Ammon's horn (tissue), 1 donor: ENCODE data around the gene DLG5.

ENCODE experiments used
- DNase-seq: peaks from one replicate; pipeline ENCODE4 v3.0.0-alpha.2; 2016; ENCODE audit warnings: low spot score

Gene DLG5, protein sequence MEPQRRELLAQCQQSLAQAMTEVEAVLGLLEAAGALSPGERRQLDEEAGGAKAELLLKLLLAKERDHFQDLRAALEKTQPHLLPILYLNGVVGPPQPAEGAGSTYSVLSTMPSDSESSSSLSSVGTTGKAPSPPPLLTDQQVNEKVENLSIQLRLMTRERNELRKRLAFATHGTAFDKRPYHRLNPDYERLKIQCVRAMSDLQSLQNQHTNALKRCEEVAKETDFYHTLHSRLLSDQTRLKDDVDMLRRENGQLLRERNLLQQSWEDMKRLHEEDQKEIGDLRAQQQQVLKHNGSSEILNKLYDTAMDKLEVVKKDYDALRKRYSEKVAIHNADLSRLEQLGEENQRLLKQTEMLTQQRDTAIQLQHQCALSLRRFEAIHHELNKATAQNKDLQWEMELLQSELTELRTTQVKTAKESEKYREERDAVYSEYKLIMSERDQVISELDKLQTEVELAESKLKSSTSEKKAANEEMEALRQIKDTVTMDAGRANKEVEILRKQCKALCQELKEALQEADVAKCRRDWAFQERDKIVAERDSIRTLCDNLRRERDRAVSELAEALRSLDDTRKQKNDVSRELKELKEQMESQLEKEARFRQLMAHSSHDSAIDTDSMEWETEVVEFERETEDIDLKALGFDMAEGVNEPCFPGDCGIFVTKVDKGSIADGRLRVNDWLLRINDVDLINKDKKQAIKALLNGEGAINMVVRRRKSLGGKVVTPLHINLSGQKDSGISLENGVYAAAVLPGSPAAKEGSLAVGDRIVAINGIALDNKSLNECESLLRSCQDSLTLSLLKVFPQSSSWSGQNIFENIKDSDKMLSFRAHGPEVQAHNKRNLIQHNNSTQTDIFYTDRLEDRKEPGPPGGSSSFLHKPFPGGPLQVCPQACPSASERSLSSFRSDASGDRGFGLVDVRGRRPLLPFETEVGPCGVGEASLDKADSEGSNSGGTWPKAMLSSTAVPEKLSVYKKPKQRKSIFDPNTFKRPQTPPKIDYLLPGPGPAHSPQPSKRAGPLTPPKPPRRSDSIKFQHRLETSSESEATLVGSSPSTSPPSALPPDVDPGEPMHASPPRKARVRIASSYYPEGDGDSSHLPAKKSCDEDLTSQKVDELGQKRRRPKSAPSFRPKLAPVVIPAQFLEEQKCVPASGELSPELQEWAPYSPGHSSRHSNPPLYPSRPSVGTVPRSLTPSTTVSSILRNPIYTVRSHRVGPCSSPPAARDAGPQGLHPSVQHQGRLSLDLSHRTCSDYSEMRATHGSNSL (N-terminal part only)

DNA sequence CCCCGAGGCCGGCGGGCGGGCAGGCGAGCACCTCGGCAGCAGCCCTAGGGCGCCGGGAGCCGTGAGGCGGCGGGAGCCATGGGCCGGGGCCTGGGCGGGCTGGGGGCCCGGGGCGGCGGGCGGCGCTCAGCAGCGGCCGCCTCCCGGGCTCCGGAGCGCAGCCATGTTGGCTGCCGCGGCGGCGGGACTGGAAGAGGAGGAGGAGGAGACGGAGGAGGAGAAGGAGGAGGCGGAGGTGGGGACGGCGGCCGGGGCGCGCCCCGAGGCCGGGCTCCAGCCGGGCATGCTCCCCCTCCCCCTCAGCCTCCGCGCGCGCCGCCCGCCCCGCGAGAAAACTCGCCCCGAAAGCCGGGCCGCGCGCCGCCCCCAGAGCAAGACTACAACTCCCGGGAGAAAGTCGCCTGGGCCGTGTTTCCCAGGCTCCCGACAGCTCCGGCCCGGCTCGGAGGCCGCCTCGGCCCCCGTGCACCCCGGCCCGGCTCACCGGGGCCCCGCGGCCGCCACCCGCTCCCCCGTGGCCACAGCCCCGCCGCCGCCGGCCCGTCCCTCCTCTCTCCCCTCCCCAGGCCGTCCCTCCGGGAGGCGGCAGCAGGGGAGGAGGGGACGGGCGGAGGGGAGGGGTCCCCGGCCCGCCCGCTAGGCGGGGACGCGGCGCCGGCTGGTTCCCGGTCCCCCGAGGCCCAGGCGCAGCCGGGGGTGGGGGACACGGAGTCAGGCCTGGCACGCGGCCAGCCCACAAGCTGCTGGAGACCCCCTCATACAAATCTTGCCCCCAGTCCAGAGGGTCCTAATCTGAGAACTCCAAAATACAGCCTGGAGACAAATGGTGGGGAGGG is at the start of gene DLG5:
Gene DLG5 (minus strand): TSS at position 190 of the 836 bp plus-strand sequence. CDS start 235 bp downstream, outside the sequence.
- DNase-seq, result peak; percentile 71

DNA sequence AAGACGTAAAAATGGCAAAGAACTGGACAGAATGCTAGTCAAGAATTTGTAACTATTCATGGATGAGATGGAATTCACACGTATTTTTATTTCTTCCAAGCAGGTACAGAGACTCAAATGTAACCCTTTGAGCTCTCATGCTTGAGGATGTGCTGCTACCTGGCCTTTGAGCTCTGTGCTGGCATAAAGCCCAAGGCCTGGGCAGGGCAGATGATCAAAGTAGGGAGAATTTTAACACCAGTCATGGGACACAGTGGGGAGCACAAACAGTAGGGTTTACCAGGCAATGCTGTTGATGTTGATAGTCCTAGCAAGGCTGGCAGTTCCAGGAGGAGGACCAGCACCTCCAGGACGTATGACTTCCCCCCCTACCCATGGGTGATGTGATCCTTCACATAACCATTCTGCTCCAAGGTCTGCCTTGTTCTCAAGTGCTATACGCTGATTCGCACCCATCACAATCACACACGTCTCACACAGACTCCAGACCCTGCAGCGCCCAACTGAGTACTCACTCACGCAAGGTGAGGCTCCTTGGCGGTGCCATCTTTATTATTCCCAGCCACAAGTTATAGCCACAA is 48.6 kb upstream of the DLG5 start:
- DNase-seq, result no peak

DNA sequence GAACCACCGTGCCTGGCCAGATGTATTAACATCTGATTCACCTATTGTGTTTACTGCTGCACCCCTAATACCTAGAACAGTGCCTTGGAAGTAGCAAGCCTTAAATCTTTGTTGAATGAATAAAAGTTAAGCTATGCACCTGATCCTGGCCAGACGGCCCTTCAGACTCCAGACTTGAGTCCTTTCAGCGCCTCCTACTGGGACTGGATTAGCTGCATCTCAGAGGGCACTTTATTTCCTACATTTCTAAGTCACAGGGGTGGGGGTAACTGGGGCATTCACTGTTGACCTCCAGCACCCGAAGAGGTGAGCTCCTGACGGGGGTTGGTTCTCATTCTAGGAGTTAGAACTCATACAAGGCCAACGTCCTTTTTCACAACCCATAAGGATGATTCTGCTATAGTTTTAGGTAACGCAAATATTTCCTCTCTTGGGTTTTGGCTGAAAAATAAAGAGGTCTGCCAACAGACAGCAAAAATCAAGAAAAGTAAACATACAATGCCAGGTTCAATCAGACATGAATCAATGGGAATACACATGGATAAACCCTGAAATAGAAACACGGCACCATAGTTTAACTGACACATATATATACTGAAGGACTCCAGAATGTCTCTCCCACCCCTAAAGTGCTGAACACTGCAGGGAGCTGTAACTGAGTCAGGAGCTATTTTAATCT is 48.0 kb upstream of the DLG5 start:
- no peak for DNase-seq

DNA sequence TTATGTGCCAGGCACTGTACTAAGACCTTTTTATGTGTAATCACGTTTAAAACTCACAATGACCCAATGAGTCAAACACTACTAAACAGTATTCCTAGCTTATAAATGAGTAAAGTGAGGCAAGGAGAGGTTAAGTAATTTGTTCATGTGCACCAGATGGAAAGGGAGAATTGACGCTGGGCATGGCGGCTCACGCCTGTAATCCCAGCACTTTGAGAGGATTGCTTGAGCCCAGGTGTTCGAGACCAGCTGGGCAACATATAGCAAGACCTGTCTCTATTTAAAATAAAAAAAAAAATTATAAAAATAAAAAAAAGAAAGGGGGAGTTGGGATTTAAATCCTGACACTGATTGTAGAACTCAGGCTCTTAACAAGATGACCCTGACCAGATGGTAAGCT is 46.7 kb upstream of the DLG5 start:
- no peak for DNase-seq

DNA sequence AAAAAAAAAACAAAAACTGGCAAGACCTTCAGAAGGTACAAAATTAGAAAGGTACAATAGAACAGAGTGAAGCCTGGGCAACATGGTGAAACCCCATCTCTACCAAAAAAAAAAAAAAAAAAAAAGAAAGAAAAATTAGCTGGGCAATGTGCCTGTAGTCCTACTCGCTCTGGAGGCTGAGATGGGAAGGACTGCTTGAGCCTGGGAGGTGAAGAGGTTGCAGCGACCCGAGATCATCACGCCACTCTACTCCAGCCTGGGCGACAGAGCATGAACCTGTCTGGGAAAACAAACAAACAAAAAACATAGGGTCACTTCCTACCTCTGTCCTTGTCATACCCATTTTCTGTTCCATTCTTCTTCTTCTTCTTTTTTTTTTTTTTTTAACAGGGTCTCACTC is 45.6 kb upstream of the DLG5 start:
- no peak for DNase-seq

DNA sequence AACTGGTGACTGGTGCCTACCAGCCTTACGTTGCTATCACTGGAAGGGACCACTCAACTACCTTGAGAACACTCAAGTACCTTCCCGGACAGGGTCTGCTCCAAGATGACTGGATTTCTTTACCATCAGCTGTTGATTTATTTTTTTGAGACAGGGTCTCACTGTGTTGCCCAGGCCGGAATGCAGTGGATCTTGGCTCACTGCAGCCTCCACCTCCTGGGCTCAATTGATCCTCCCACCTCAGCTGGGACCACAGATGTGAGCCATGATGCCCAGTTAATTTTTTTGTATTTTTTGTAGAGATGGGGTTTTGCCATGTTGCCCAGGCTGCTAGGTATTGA is 45.2 kb upstream of the DLG5 start:
- DNase-seq, result no peak

DNA sequence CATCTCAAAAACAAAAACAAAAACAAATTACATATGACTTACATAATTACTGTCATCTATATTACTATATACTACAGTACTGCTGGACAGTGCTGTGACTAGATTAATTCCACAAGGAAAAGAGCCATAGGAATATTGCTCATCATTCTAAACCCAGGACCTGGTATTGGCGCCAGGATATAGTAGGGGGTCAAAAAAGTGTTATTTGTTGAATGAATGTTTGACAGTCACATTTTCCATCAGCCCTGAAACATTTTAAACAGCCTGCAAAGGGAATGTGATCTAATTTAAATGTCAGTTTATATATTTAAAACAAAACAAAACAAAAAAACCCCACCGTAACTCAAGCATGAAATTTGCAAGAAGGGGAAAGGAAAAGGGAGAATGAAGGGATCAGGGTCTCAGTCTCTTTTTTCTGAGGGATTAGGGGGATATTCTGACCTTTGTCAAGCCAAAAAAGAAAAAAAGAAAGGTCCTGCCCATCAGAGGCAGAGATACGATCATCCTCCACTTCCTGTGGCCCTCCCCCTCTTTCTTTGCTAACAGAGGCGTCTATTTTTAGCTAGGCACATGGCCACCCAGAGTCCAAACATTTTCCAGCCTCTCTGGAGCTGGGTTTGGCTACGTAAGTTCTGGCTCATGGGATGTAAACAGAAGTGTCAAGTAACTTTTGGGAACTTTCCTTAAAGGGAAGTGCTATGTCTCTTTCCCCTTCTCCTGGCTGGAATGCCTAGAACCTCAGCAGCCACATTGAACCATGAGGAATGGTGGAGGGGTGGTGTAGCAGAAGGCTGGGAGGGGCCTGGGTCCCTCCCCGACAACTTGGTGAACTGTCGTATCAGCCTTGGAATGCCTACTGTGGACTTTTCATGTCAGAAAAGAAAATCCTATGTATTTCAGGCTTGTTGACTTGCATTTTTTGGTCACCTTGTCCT is 44.6 kb upstream of the DLG5 start:
- no peak for DNase-seq

DNA sequence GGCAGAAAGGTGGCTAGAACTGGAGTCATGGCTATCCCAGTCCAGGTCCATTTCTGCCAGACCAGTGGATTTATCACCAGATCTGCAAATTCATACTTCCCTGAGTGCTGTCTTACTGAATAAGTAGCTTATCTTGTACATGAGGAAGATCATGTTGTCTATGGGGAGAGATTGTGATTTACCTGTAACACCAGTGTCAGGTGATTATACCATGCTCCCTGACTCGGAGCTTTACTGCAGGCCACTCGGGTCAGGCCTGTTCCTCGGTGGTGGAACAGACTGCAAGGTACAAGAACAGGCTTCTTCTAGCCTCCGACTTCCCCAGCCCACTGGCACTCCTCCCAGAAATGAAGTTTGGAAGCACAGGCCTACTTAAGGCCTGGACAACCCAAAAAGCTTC is 42.6 kb upstream of the DLG5 start:
- DNase-seq, result no peak

DNA sequence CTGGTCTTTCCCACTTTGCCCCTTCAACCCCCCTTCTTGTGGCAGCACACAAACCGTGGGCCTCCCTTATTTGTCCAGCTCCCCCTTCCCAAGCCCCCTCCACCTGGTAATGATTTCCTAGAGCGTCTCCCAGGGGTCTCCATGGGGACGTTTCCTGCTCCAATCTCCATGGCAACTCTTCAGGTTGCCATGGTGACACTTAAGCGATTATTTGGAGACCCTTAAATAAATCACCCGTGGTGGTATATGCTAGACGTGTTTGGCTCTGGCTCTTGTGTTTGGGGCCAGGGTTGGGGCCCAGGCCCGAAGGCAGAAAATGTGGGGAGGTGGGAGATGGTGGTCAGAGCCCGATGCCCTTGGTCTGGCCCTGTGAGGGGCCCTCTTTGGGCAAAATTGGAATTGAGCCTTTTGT is 41.1 kb upstream of the DLG5 start:
- no peak for DNase-seq

DNA sequence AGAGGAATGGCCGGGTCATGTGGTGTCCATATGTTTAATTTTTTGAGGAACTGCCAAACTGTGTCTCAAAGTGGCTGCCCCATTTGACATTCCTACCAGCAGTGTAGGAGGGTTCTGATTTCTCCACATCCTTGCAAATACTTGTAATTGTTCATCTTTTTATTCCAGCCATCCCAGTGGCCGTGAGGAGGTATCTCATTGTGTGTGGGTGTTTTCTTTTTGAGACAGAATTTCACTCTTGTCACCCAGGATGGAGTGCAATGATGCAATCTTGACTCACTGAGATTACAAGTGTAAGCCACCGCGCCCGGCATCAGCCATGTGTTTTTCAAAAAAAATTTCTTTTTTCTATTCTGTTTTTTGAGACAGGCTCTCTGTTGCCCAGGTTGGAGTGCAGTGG is 38.7 kb upstream of the DLG5 start:
- no peak for DNase-seq

DNA sequence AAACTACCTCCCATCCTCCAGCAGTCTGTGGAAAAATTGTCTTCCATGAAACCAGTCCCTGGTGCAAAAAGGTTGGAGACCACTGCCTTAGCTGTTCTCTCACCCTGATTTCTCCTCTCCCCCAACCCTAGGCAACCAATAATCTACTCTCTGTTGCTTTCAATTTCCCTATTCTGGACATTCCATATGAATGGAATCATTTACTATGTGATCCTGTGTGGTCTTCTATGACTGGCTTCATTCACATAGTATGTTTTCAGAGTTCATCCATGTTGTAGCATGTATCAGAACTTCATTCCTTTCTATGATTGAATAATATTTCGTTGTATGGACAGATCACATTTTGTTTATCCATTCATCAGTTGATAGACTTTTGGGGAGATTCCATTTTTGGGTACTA is 38.3 kb upstream of the DLG5 start:
- no peak for DNase-seq

DNA sequence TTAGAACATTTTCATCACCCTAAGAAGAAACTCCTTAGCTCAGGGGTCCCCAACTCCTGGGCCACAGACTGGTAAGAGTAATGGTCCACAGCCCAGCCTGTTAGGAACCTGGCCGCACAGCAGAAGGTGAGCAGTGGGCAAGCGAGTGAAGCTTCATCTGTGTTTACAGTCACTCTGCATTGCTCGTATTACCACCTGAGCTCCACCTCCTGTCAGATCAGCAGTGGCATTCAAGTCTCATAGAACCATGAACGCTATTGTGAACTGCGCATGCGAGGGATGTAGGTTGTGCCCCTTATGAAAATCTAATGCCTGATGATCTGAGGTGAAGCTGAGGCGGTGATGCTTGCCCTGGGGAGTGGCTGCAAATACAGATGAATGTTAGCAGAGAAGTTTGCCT is 37.3 kb upstream of the DLG5 start:
- DNase-seq, result no peak

DNA sequence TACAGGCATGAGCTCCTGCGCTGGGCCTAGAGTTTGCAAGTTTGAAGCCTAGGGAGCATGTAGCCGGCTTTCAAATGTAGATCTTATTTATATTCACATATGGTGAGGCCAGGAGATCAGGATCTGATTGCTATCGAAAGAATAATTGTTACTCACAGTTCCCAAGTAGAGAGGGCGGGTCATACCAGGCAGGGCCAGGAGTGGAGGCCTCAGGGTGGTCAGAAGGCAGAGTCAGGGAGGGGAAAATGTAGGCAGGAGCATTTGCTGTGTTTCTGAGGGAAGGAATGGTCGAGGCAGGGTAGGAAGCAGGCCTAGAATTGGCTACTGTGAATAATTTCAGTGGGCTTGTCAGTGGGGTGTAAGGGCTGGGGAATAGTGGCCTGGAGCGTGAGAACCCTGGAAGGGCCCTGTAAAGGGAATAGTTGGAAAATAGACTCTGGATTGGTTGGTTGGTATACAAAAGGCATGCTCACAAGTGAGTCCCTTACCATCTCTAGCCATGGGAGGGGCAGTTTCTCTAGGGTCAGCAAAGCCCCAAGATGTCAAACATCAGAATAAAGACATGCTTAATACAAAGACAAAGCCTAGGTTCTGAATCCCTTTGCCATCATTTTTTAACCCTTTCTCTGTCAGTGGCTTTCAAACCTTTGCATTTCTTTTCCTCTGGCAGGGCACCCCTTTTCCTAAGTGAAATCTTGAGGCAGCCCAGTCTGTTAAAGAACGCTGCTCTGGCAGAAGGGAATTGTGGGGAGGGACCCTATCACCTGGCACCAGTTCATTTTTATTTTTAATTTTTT is 36.0 kb upstream of the DLG5 start:
- DNase-seq, result no peak

DNA sequence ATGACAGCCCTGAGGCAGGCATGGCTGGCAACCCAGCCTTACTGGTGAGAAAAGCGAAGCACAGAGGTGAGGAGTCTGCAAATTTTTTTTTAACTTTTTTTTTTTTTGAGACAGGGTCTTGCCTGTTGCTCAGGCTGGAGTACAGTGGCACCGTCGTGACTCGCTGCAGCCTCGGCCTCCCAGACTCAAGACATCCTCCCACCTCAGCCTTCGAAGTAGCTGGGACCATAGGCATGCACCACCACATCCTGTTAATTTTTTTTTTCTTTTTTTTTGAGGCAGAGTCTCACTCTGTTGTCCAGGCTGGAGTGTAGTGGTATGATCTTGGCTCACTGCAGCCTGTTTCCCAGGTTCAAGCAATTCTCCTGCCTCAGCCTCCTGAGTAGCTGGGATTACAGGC is 35.1 kb upstream of the DLG5 start:
- no peak for DNase-seq

DNA sequence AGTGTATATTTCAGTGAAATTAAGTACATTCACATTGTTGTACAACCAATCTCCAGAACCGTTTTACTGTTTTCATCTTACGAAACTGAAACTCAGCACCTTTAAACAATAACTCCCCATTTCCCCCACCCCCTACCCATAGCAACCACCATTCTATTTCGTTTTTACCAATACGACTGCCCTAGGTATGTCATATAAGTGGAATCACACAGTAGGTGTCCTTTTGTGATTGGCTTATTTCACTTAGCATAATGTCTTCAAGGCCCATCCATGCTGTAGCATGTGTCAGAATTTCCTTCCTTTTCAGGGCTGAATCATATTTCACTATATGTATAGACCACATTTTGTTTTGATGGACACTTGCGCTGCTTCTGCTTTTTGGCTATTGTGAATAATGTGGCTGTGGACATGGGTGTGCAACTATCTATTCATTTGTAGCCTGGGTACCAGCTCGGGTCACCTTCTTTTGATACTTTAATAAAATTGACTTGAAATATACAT is 34.3 kb upstream of the DLG5 start:
- DNase-seq, result no peak

DNA sequence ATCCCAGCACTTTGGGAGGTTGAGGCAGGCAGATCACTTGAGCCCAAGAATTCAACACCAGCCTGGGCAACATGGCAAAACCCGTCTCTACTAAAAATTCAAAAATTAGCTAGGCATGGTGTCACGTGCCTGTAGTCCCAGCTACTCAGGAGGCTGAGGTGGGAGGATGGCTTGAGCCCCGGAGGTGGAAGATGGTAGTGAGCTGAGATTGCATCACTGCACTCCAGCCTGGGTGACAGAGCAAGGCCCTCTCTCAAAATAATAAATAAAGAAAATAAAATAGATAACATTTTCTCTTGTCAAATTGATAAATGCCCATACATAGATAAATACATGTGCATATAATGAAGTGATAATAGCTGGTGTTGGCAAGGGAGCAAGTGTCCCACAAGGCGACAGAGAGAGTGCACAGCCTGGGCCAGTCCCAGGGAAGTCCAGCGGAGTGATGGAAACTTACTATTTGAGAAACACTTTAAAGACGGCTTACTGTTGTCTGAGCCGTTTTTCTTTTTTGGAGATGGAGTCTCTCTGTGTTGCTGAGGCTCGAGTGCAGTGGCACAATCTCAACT is 33.4 kb upstream of the DLG5 start:
- DNase-seq, result no peak

DNA sequence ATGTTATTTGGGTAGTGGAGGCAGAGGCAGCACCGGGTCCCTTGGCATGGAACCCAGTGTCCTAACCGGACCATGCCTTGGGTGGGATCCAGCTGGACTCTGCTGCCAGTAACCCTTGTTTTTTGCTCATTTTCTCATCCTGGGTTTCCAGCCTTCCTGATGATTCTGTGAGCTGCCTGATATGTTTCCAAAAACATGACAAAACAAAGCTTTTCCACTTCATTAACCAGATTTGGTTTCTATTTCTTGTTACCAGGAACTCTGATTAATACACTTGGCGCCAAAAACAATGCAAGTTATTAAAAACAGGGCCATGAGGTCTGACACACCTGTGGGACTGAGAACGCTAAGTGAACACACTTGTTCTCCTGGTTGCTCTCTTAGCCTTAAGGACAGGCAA is 32.8 kb upstream of the DLG5 start:
- no peak for DNase-seq

DNA sequence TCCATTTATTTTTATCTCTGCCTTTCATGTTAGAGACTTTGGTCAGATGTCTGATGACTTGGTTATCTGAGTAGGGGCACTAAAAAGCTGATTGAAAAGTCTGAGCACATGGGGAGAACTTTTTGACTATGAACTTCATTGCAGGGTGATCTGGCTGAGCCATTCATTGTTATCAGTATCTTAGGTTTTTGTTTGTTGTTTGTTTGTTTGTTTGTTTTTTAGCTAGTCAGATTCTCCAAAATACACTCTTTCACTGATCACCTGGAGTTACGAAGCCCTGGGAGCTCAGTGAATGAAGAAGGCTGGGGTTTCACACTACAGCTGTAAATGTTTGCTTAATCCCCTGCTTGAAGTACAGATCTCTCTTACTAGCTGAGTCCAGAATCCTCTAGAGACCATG is 28.6 kb upstream of the DLG5 start:
- no peak for DNase-seq
